Ectodermal cell (in vitro differentiated cells): ENCODE measurements around the gene WNK1.

Experiments
- H3K27ac ChIP-seq: 2 replicates; pipeline ENCODE4 v1.7.0; 2013; ENCODE audit warnings: mild to moderate bottlenecking, low read depth, low read length; ENCODE audit not compliant: insufficient read depth, poor library complexity, severe bottlenecking
- H3K27me3 ChIP-seq: 2 replicates; pipeline ENCODE4 v1.7.0; 2013; ENCODE audit warnings: mild to moderate bottlenecking, low read length; ENCODE audit not compliant: insufficient read depth, control insufficient read depth, poor library complexity, severe bottlenecking
- H3K36me3 ChIP-seq: one replicate; pipeline ENCODE4 v1.7.0; 2013; ENCODE audit warnings: low read length; ENCODE audit not compliant: control insufficient read depth, insufficient read depth
- H3K4me1 ChIP-seq: one replicate; pipeline ENCODE4 v1.7.0; 2013; ENCODE audit warnings: low read length; ENCODE audit not compliant: control insufficient read depth, insufficient read depth
- H3K4me3 ChIP-seq: 2 replicates; pipeline ENCODE4 v1.7.0; 2013; ENCODE audit warnings: low read depth, low read length, control low read depth; ENCODE audit not compliant: insufficient read depth
- H3K9me3 ChIP-seq: 2 replicates; pipeline ENCODE4 v1.7.0; 2013; ENCODE audit warnings: mild to moderate bottlenecking, low read length, moderate library complexity; ENCODE audit not compliant: control insufficient read depth
- WGBS, 2 experiments: methylation state at CpG; one replicate each; pipeline ENCODE4 v1.1.7; 2013; ENCODE audit warnings: missing lambda C conversion rate in 2 of 2; 5-methylcytosine and 5-hydroxymethylcytosine counted together

WNK1 gene

GRCh38 chr12:862303-862911, 110.0 kb downstream of the WNK1 start:
- WGBS, 2 experiments: 97 to 99% methylated on average over 2 to 4 of the region's 4 CpGs
- H3K36me3 ChIP-seq: peaks cover 31% of the 10 kb centered on the region
- H3K9me3 ChIP-seq: no peaks in the 10 kb centered on the region

GRCh38 chr12:863285-863684, 110.9 kb downstream of the WNK1 start:
- Histone ChIP-seq H3K4me3 (no peak overlapping the region), H3K36me3 (peaks cover 36% of the 10 kb centered on the region)

More at GRCh38 chr12:862303-862911, 110.0 kb downstream of the WNK1 start:
- Histone ChIP-seq H3K4me3 (no peak overlapping the region), H3K4me1 (no peaks in the 10 kb centered on the region), H3K27me3 (no peaks in the 10 kb centered on the region), H3K27ac (no peak overlapping the region)

GRCh38 chr12:865614-866013, 113.2 kb downstream of the WNK1 start:
- WGBS, 2 experiments: no CpG with 5 or more reads among the region's 1 CpG
- Histone ChIP-seq H3K4me3 (no peak overlapping the region), H3K9me3 (no peaks in the 10 kb centered on the region), H3K4me1 (no peaks in the 10 kb centered on the region), H3K36me3 (peaks cover 35% of the 10 kb centered on the region), H3K27me3 (no peaks in the 10 kb centered on the region), H3K27ac (no peak overlapping the region)

More at GRCh38 chr12:863285-863684, 110.9 kb downstream of the WNK1 start:
- no peak overlapping the region for H3K27ac ChIP-seq
- WGBS, 2 experiments: 89 to 100% methylated on average over 1 of the region's 1 CpG
- no peaks in the 10 kb centered on the region for H3K4me1 ChIP-seq
- no peaks in the 10 kb centered on the region for H3K9me3 ChIP-seq
- no peaks in the 10 kb centered on the region for H3K27me3 ChIP-seq

GRCh38 chr12:867905-868304, 115.5 kb downstream of the WNK1 start:
- peaks cover 28% of the 10 kb centered on the region for H3K36me3 ChIP-seq
- H3K27me3 ChIP-seq: no peaks in the 10 kb centered on the region
- H3K27ac ChIP-seq: no peak overlapping the region
- no peaks in the 10 kb centered on the region for H3K4me1 ChIP-seq
- no peak overlapping the region for H3K4me3 ChIP-seq
- H3K9me3 ChIP-seq: no peaks in the 10 kb centered on the region
- 97 to 99% methylated on average over 5 of the region's 5 CpGs for WGBS, 2 experiments

- H3K27me3 ChIP-seq: no peaks in the 10 kb centered on the region
- no peak overlapping the region for H3K27ac ChIP-seq
- no peaks in the 10 kb centered on the region for H3K4me1 ChIP-seq
- H3K36me3 ChIP-seq: peaks cover 28% of the 10 kb centered on the region
- WGBS, 2 experiments: 75 to 79% methylated on average over 3 of the region's 3 CpGs
- H3K4me3 ChIP-seq: no peak overlapping the region
- no peaks in the 10 kb centered on the region for H3K9me3 ChIP-seq
Measured at GRCh38 chr12:868722-869121, 116.3 kb downstream of the WNK1 start.

- Histone ChIP-seq H3K4me1 (no peaks in the 10 kb centered on the region), H3K27ac (no peak overlapping the region), H3K27me3 (no peaks in the 10 kb centered on the region), H3K36me3 (peaks cover 23% of the 10 kb centered on the region), H3K9me3 (no peaks in the 10 kb centered on the region), H3K4me3 (no peak overlapping the region)
- 88 to 100% methylated on average over 1 of the region's 1 CpG for WGBS, 2 experiments
Measured at GRCh38 chr12:870378-870777, 118.0 kb downstream of the WNK1 start.

GRCh38 chr12:873954-874353, 121.6 kb downstream of the WNK1 start:
- H3K36me3 ChIP-seq: peaks cover 23% of the 10 kb centered on the region

GRCh38 chr12:879641-880040, 127.3 kb downstream of the WNK1 start:
- WGBS, 2 experiments: 94 to 95% methylated on average over 5 of the region's 5 CpGs
- peaks cover 61% of the 10 kb centered on the region for H3K36me3 ChIP-seq
- no peaks in the 10 kb centered on the region for H3K9me3 ChIP-seq
- no peaks in the 10 kb centered on the region for H3K4me1 ChIP-seq
- no peaks in the 10 kb centered on the region for H3K27me3 ChIP-seq
- no peak overlapping the region for H3K27ac ChIP-seq
- no peak overlapping the region for H3K4me3 ChIP-seq

More at GRCh38 chr12:873954-874353, 121.6 kb downstream of the WNK1 start:
- WGBS, 2 experiments: 90 to 93% methylated on average over 2 of the region's 2 CpGs
- Histone ChIP-seq H3K27ac (no peak overlapping the region), H3K9me3 (no peaks in the 10 kb centered on the region), H3K4me3 (no peak overlapping the region), H3K4me1 (no peaks in the 10 kb centered on the region), H3K27me3 (no peaks in the 10 kb centered on the region)

- Histone ChIP-seq H3K27ac (no peak overlapping the region), H3K9me3 (no peaks in the 10 kb centered on the region), H3K4me1 (no peaks in the 10 kb centered on the region), H3K36me3 (peaks cover 71% of the 10 kb centered on the region), H3K4me3 (no peak overlapping the region), H3K27me3 (no peaks in the 10 kb centered on the region)
- 87 to 91% methylated on average over 4 of the region's 4 CpGs for WGBS, 2 experiments
Measured at GRCh38 chr12:880656-881055, 128.3 kb downstream of the WNK1 start.

- Histone ChIP-seq H3K9me3 (no peaks in the 10 kb centered on the region), H3K4me3 (no peak overlapping the region), H3K27me3 (no peaks in the 10 kb centered on the region), H3K36me3 (peaks cover 83% of the 10 kb centered on the region), H3K27ac (no peak overlapping the region), H3K4me1 (no peaks in the 10 kb centered on the region)
- 96 to 97% methylated on average over 5 of the region's 5 CpGs for WGBS, 2 experiments
Measured at GRCh38 chr12:884746-885414, 132.5 kb downstream of the WNK1 start.
